Breast epithelium (tissue), 4 donors: ENCODE measurements around the gene SERPINB4. TPM values are rescaled to one million over a fixed set of nuclear protein-coding genes. Genes with fewer than 3 reads are reported as not detected.
"Not testable (repeated sequence)": the region's sequence is repeated elsewhere in the genome, so short reads cannot be mapped to it uniquely, and the experiment has no call there.

ENCODE experiments used
- DNase-seq, 2 donors: peaks; one replicate each; pipeline ENCODE4 v3.0.0-alpha.2; 2019; ENCODE audit warnings: low spot score in 2 of 2
- H3K27ac ChIP-seq, 2 donors: fragments of 200-600 bp; sonication (generic) in 1 of 2; one replicate each; pipeline ENCODE4 v1.5.1; 2016 to 2019; ENCODE audit warnings: mild to moderate bottlenecking in 1 of 2
- H3K27me3 ChIP-seq, 2 donors: fragments of 200-600 bp; sonication (generic) in 1 of 2; one replicate each; pipeline versions ENCODE4 v1.5.1 to v1.6.0; 2017 to 2019; ENCODE audit warnings: control low read depth in 1 of 2, mild to moderate bottlenecking in 1 of 2
- H3K36me3 ChIP-seq: fragments of 200-600 bp; one replicate; pipeline ENCODE4 v1.5.1; 2019
- H3K4me1 ChIP-seq, 2 donors: fragments of 200-600 bp; sonication (generic); one replicate each; pipeline ENCODE4 v1.5.1; 2016 to 2019; ENCODE audit warnings: control low read depth in 1 of 2
- H3K4me3 ChIP-seq, 3 donors: fragments of 200-600 bp; sonication (generic); 1 replicate in 2 of 3; 2 replicates in 1 of 3; pipeline ENCODE4 v1.5.1; 2016 to 2019; ENCODE audit warnings: mild to moderate bottlenecking in 3 of 3, moderate library complexity in 2 of 3
- H3K9me3 ChIP-seq, 2 donors: fragments of 200-600 bp; sonication (generic) in 1 of 2; one replicate each; pipeline ENCODE4 v1.5.1; 2016 to 2019; ENCODE audit warnings: control low read depth in 1 of 2
- CTCF ChIP-seq, 3 donors: fragments of 450-650 bp; IDR thresholded peaks; one replicate each; pipeline ENCODE4 v1.5.1; 2016 to 2017; ENCODE audit warnings: antibody characterized with exemption in 3 of 3, mild to moderate bottlenecking in 3 of 3, moderate library complexity in 3 of 3
- POLR2A ChIP-seq: fragments of 450-650 bp; IDR thresholded peaks from one replicate; pipeline ENCODE4 v1.6.1; 2016; ENCODE audit warnings: antibody characterized with exemption, mild to moderate bottlenecking, moderate library complexity
- POLR2AphosphoS5 ChIP-seq, 3 donors: sonication (generic); formaldehyde crosslinking; IDR thresholded peaks; one replicate each; pipeline ENCODE4 v1.6.1; 2017; ENCODE audit warnings: antibody characterized with exemption in 3 of 3
- intact Hi-C: fragments of 100-400 bp; cut with DNase I; formaldehyde crosslinking; loops from one replicate; pipeline ENCODE4 v1.15.1; 2023; ENCODE audit warnings: low total_unique reads
- total RNA-seq, 3 donors: library from RNA; depleted of rRNA; stranded (reverse); fragments of >200 nt; gene quantifications; one replicate each; pipeline ENCODE4 v1.1.0, GENCODE V29; 2016

The SERPINB4 gene
- total RNA-seq, 3 donors from 2014 or later: 0.66 TPM; not detected in 2

DNA sequence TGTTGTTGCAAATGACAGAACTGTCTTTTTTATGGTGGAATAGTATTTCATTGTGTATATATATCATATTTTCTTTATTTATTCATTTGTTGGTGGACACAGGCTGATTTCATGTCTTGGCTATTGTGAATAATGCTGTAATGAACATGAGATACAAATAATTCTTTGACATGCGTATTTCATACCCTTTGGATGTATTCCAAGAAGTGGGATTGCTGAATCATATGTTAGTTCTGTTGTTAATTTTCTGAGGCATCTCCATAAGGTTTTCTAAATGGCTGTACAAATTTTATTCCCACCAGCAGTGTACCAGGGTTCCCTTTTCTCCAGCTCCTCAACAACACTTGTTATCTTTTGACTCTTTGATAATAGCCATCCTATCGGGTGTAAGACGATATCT is 6.2 kb upstream of the SERPINB4 start:
- H3K27ac ChIP-seq, intact Hi-C loops, H3K27me3 ChIP-seq, H3K9me3 ChIP-seq, H3K36me3 ChIP-seq, H3K4me3 ChIP-seq, DNase-seq, H3K4me1 ChIP-seq: not testable (repeated sequence)

DNA sequence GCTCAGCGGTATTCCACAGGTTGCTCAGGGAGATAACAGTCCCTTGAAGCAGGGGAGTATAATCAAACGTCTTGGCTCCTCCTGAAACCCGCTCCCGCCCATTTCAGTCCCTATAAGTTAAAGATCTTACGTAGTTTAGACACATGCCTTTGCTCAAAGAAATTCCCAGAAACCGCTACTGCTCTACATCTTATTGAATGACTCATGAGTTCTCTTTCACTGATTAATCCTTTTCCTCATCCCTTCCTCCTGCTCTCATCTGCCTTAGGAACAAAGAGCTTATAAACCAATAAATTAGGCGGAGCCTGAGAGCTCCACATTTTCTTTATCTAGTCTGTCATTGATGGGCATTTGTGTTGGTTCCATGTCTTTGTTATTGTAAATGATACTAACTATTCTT is 4.2 kb upstream of the SERPINB4 start:
- Histone ChIP-seq H3K36me3 (no peaks in the 10 kb centered on the region), H3K27ac (no peak overlapping the region), H3K4me1 (no peaks in the 10 kb centered on the region), H3K4me3 (no peak overlapping the region), H3K9me3 (no peaks in the 10 kb centered on the region), H3K27me3 (no peaks in the 10 kb centered on the region)
- DNase-seq: no peak
- TF ChIP-seq CTCF (IDR thresholded peaks at IDR 0.05) (no peak), POLR2AphosphoS5 (IDR thresholded peaks at IDR 0.05) (no peak), POLR2A (no peak)
- intact Hi-C loops: no loop called here

DNA sequence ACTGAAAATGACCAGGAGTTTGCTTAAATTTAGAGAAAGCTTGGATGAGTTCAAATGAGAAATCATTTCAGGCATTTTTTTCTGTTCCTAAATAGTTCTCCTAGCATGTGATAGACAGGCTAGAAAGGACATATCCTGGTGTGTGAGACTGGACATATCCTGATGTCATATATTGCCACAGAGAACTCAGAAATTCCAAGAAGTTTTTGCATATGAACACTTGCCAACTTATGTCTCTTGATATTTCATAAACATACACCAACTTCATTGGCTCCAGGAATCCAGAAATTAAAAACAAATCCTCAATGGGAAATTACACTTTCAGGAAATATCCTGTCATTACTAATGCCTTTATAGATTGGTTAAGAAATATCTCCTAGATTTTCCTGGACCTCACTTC is 2.9 kb upstream of the SERPINB4 start:
- no peak for DNase-seq
- intact Hi-C loops: no loop called here
- H3K36me3 ChIP-seq: no peaks in the 10 kb centered on the region
- no peaks in the 10 kb centered on the region for H3K4me1 ChIP-seq
- no peak for TF ChIP-seq CTCF (IDR thresholded peaks at IDR 0.05)
- no peak for TF ChIP-seq POLR2A
- no peak for TF ChIP-seq POLR2AphosphoS5 (IDR thresholded peaks at IDR 0.05)
- no peaks in the 10 kb centered on the region for H3K9me3 ChIP-seq
- no peaks in the 10 kb centered on the region for H3K27me3 ChIP-seq
- H3K27ac ChIP-seq: no peak overlapping the region
- no peak overlapping the region for H3K4me3 ChIP-seq

- H3K36me3 ChIP-seq, DNase-seq, H3K4me3 ChIP-seq, intact Hi-C loops, H3K27ac ChIP-seq, H3K9me3 ChIP-seq, H3K4me1 ChIP-seq, H3K27me3 ChIP-seq: not testable (repeated sequence)
These were observed 638 bp upstream of the SERPINB4 start for GRCh38 chr18:63644694-63645093.

- H3K27me3 ChIP-seq, H3K36me3 ChIP-seq, H3K4me3 ChIP-seq, DNase-seq, H3K4me1 ChIP-seq, H3K27ac ChIP-seq, H3K9me3 ChIP-seq, intact Hi-C loops: not testable (repeated sequence)
These were observed 1.2 kb downstream of the SERPINB4 start for GRCh38 chr18:63642668-63643356.

- H3K9me3 ChIP-seq, H3K27me3 ChIP-seq, DNase-seq, H3K36me3 ChIP-seq, H3K4me1 ChIP-seq, intact Hi-C loops, H3K4me3 ChIP-seq, H3K27ac ChIP-seq: not testable (repeated sequence)
These were observed 2.8 kb downstream of the SERPINB4 start for GRCh38 chr18:63641157-63641680.

DNA sequence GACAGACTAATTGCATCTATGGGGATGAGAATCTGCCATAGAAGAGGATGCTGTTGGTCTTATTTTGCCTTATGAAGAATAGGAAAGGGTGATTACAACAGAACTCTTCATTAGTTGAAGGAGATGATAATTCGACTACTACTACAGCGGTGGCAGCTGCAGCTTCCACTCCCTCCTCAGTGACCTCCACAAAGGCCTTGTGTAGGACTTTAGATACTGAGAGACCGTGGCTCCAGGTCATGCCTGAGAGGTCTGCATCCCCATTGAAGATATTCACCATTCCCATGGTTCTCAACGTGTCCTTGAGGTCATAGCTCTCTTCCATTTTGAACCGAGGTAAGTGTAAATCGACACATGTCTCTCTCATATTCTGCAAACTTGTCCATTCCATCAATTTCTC is 6.4 kb downstream of the SERPINB4 start:
- H3K36me3 ChIP-seq: no peaks in the 10 kb centered on the region
- intact Hi-C loops: no loop called here
- TF ChIP-seq CTCF (IDR thresholded peaks at IDR 0.05): no peak
- no peak for TF ChIP-seq POLR2A
- TF ChIP-seq POLR2AphosphoS5 (IDR thresholded peaks at IDR 0.05): no peak

More for the DNA sequence above, 6.4 kb downstream of the SERPINB4 start:
- H3K4me1 ChIP-seq: no peaks in the 10 kb centered on the region
- H3K27me3 ChIP-seq: no peaks in the 10 kb centered on the region
- no peak overlapping the region for H3K4me3 ChIP-seq
- DNase-seq: no peak
- H3K27ac ChIP-seq: no peak overlapping the region
- H3K9me3 ChIP-seq: peaks cover 0 to 6% of the 10 kb centered on the region in 2 donors
